Fibroblast of skin of right biceps (primary cell): ENCODE measurements around the gene TMED4.
A peak's percentile ranks its signal among the peaks of the same experiment; 100 is the strongest.

ENCODE experiments used
- DNase-seq: peaks from one replicate; pipeline ENCODE4 v3.0.0-alpha.2; 2013

The TMED4 gene

GRCh38 chr7:44539669-44540506, 42.1 kb downstream of the TMED4 start:
- DNase-seq, result no peak

- no peak for DNase-seq
Observed at GRCh38 chr7:44538798-44539668, 43.0 kb downstream of the TMED4 start.

GRCh38 chr7:44538093-44538797, 43.8 kb downstream of the TMED4 start:
- no peak for DNase-seq

GRCh38 chr7:44537442-44537841, 44.6 kb downstream of the TMED4 start:
- DNase-seq, result no peak

DNA sequence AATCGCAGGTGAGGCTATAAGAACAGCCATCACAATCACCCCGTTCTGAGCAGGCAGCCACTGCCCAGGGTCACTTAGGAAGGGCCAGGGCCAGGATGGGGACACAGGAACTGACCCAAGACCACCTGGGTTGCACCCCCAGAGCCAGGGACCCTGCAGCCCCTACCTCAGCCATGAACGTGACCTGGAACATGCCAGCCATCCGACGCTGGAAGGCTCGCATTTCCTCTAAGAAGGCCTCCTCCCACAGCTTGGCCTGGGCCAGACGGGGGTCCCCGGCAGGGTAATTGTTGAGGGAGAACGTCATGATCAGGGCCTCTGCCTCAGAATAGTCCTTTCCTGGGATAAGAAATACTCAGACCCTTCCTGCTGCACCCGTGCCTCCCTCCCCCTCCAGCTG, 45.9 kb downstream of the TMED4 start:
- DNase-seq, result no peak

DNA sequence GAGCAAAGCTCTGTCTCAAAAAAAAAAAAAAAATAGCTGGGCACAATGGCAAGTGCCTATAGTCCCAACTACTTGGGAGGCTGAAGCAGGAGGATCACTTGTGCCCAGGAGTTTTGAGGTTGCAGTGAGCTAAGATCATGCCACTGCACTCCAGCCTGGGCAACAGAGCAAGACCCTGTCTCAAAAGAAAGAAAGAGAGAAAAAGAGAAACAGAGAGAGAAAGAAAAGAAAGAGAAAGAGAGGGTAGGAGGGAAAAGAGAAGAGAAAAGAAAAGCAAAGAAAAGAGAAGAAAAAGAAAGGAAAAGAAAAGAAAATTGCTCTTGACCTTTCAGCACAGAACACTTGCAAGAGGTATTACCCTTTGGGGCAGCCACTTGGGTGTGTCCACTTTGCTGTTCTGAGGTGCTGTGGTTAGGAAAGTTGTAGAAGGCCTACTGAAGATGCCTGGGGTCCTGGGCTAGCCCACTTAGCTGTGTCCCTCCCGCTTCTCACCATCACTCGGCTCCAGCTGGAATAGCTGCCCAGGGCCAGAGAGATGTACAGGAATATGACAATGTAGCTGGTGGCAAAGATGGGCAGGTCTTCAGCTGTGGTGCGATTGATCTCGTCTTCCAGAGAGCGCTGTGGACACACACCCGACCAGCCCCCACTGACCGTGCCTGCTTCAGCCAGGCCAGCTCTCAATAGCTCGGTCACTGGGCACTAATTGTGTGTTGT, 46.5 kb downstream of the TMED4 start:
- no peak for DNase-seq

DNA sequence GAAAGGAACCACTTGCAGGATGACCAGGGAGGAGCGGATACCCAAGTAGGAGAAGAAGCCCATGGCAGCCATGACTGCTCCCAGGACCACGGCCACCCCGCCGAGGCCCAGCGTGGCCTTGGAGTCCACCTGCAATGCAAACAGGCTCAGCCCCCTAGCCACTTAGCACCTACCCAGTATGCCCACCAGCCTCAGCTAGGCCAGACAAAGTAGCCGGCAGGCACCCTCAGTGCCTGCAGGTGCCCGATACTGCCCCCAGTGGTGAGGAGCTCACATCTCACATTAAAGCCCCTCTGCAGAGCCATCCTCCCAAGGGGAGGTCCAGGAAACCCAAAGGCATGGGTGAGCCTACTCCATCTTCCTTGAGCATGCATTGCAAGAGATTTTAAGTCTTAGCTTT, 47.5 kb downstream of the TMED4 start:
- peak; percentile 23 for DNase-seq

DNA sequence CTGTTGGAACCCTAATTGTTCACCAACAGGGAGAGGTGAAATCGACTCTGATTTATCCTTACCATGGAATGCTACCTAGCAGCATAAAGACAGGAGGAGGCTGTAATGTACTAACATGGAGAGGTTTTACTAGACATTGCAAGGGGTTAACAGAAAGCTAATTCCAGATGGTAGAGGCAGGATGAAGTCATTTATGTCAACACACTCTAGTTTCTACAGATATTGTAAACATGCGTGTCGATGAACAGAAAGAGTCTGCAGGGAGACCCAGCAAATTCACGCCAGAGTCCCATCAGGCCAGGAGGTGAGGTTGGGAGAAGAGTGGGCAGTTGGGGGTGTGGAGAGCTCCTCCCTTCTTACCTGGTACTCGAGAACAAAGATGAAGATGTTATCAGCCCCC, 47.9 kb downstream of the TMED4 start:
- no peak for DNase-seq

DNA sequence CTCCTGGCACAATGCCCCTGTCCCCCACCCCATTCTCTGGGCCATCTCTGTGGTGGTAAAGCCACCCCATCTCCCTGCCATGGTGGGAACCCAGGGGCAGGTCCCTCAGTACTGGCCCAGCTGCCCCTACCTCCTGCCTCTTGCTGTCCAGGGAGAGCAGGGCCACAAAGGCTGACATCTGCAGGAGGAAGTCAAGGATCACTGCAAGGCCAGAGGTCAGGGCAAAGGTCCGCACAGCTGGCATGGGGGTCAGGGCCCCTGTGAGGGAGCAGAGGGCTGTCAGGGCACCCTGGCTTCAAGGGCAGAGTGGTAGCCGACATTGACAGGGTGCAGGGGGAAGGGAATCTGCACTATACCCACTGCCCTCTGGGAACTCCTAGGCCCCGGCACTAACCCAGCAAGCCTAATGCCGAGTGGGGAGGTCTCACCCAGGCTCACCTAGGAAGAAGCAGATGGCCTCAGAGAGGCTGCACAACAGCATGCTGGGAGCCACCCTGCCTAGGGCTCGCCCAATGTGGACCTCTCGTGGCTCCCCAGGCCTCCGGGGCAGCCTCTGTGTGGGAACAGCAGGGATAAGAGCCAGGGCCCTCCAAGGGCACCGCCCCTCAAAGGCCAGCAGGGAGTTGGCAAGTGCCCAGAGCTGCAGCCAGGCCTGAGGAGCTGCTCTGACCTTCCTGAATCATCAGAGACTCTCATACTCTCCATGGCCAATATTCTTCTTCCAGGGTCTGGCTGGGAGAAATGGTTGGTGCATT, 48.6 kb downstream of the TMED4 start:
- no peak for DNase-seq

DNA sequence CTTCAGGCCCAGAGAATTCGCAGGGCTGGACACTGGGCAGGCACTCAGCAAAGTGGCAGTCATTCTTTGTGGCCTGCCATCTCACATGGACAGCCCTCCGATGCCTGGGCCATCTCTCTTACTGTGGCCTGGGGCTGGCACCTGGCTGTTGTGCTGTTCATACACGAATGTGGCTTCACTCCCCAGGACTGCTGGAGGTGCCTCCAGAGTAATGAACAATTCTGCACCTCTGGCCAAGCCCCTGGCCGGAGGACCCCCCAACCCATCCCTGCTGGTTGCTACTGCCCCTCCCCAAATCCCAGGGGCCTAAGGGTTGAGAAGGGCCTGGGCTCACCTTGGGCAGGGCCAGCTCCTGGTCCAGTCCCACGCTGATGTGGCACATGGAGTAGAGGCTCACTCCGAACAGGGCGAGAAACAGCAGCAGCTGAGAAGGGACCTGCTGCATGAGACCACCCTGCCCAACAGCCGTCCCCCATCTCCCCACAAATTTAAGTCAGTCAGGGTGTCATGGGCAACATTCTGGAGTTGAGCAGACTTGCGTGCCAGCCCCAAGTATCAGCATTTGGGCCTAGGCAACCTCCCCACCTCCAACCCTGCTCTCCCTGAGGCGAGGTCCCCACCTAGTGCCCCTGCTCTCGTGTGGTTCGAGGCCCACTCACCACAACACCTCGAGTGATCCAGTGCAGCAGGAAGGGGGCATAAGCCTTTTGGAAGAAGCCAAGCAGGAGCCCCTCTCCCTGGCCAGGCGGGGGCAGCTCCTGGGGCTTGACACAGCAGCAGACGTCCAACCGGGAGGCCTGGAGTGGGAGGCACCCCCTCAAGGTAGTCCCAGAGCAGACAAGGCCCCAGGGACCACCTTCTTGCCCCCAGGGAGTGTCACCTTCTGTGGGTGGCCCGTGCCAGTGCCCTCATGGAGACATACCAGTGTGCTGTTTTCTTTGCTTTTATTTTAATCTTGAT, 50.3 kb downstream of the TMED4 start:
- DNase-seq, result no peak

GRCh38 chr7:44530990-44531389, 51.0 kb downstream of the TMED4 start:
- DNase-seq, result no peak
